ENCODE data around the gene QKI. TPM values are rescaled to one million over a fixed set of nuclear protein-coding genes. Genes with fewer than 3 reads are reported as not detected.

The QKI gene
- total RNA-seq, 2 donors from 2014 or later = 127 to 192 TPM

- DNase-seq (ENCODE audit: low spot score) (no peak), ATAC-seq (ENCODE audit: insufficient number of reproducible peaks, low FRiP score, low read depth) (no peak)
- H3K36me3 ChIP-seq = no peaks in the 10 kb centered on the region
- peaks cover 50 to 58% of the 10 kb centered on the region in 2 donors for H3K4me1 ChIP-seq (ENCODE audit: control insufficient read depth in 1 of 2, low read depth in 2 of 2)
- H3K27ac ChIP-seq = no peak overlapping the region
- H3K9me3 ChIP-seq = no peaks in the 10 kb centered on the region
- no peak overlapping the region for H3K4me3 ChIP-seq
- no peak for TF ChIP-seq CTCF (IDR thresholded peaks at IDR 0.05)
- no peaks in the 10 kb centered on the region for H3K27me3 ChIP-seq (replicated peaks; ENCODE audit: insufficient read depth)
Measured at GRCh38 chr6:163439997-163440396, 25.5 kb downstream of the QKI start.

GRCh38 chr6:163442336-163442735, 27.8 kb downstream of the QKI start:
- no peak for TF ChIP-seq CTCF (IDR thresholded peaks at IDR 0.05)
- H3K27me3 ChIP-seq (replicated peaks; ENCODE audit: insufficient read depth) = no peaks in the 10 kb centered on the region
- DNase-seq (ENCODE audit: low spot score) = no peak
- no peaks in the 10 kb centered on the region for H3K9me3 ChIP-seq
- H3K36me3 ChIP-seq = no peaks in the 10 kb centered on the region
- H3K4me3 ChIP-seq = no peak overlapping the region
- no peak for ATAC-seq (ENCODE audit: insufficient number of reproducible peaks, low FRiP score, low read depth)
- H3K4me1 ChIP-seq (ENCODE audit: control insufficient read depth in 1 of 2, low read depth in 2 of 2) = peaks cover 42 to 47% of the 10 kb centered on the region in 2 donors
- no peak overlapping the region for H3K27ac ChIP-seq

GRCh38 chr6:163444077-163444476, 29.6 kb downstream of the QKI start:
- H3K27me3 ChIP-seq (replicated peaks; ENCODE audit: insufficient read depth) = no peaks in the 10 kb centered on the region
- H3K36me3 ChIP-seq = no peaks in the 10 kb centered on the region
- no peak for TF ChIP-seq CTCF (IDR thresholded peaks at IDR 0.05)
- no peak overlapping the region for H3K27ac ChIP-seq
- no peak for DNase-seq (ENCODE audit: low spot score)
- no peak overlapping the region for H3K4me3 ChIP-seq
- peaks cover 41 to 42% of the 10 kb centered on the region in 2 donors for H3K4me1 ChIP-seq (ENCODE audit: control insufficient read depth in 1 of 2, low read depth in 2 of 2)
- no peak for ATAC-seq (ENCODE audit: insufficient number of reproducible peaks, low FRiP score, low read depth)
- no peaks in the 10 kb centered on the region for H3K9me3 ChIP-seq

- no peaks in the 10 kb centered on the region for H3K27me3 ChIP-seq (replicated peaks; ENCODE audit: insufficient read depth)
- peaks cover 26 to 40% of the 10 kb centered on the region in 2 donors for H3K4me1 ChIP-seq (ENCODE audit: control insufficient read depth in 1 of 2, low read depth in 2 of 2)
- H3K27ac ChIP-seq = no peak overlapping the region
- no peaks in the 10 kb centered on the region for H3K9me3 ChIP-seq
- TF ChIP-seq CTCF (IDR thresholded peaks at IDR 0.05) = no peak
- no peak overlapping the region for H3K4me3 ChIP-seq
- no peaks in the 10 kb centered on the region for H3K36me3 ChIP-seq
- DNase-seq (ENCODE audit: low spot score) = no peak
- no peak for ATAC-seq (ENCODE audit: insufficient number of reproducible peaks, low FRiP score, low read depth)
Measured at GRCh38 chr6:163446549-163446948, 32.0 kb downstream of the QKI start.

- no peak overlapping the region for H3K27ac ChIP-seq
- ATAC-seq (ENCODE audit: insufficient number of reproducible peaks, low FRiP score, low read depth) = no peak
- peaks cover 34 to 37% of the 10 kb centered on the region in 2 donors for H3K4me1 ChIP-seq (ENCODE audit: control insufficient read depth in 1 of 2, low read depth in 2 of 2)
- no peaks in the 10 kb centered on the region for H3K36me3 ChIP-seq
- H3K4me3 ChIP-seq = no peak overlapping the region
- no peak for TF ChIP-seq CTCF (IDR thresholded peaks at IDR 0.05)
- H3K27me3 ChIP-seq (replicated peaks; ENCODE audit: insufficient read depth) = no peaks in the 10 kb centered on the region
- no peak for DNase-seq (ENCODE audit: low spot score)
- no peaks in the 10 kb centered on the region for H3K9me3 ChIP-seq
Measured at GRCh38 chr6:163449076-163449475, 34.6 kb downstream of the QKI start.

All from thoracic aorta (tissue), 2 donors.